DND-41 (cell line): ENCODE data around the gene KLHL17.

Experiments
- ATAC-seq: fragments of 200-7000 bp; cut with Tn5 transposase; 3 replicates; pipeline ENCODE4 v1.9.1; 2021; ENCODE audit warnings: low read depth; ENCODE audit not compliant: insufficient read depth
- DNase-seq: peaks from one replicate; pipeline ENCODE4 v3.0.0-alpha.2; 2020
- H2AFZ ChIP-seq: 2 replicates; pipeline ENCODE4 v1.6.0; 2012; ENCODE audit warnings: low read depth, low read length
- H3K27ac ChIP-seq: 2 replicates; pipeline ENCODE4 v1.5.1; 2012; ENCODE audit warnings: low read length, inconsistent platforms
- H3K27me3 ChIP-seq: fragments of 200-600 bp; sonication (generic); 2 replicates; pipeline ENCODE4 v1.6.0; 2012; ENCODE audit warnings: low read length, mild to moderate bottlenecking, inconsistent platforms; ENCODE audit not compliant: insufficient read depth, poor library complexity
- H3K36me3 ChIP-seq: 2 replicates; pipeline ENCODE4 v1.5.1; 2012; ENCODE audit warnings: low read length, inconsistent platforms; ENCODE audit not compliant: insufficient read depth
- H3K4me1 ChIP-seq: 2 replicates; pipeline ENCODE4 v1.5.1; 2012; ENCODE audit warnings: mild to moderate bottlenecking, low read length; ENCODE audit not compliant: insufficient read depth
- H3K4me2 ChIP-seq: 2 replicates; pipeline ENCODE4 v1.6.0; 2012; ENCODE audit warnings: mild to moderate bottlenecking, moderate library complexity, low read length, inconsistent platforms; ENCODE audit not compliant: insufficient read depth
- H3K4me3 ChIP-seq, 2 experiments: fragments of 200-600 bp in 1 of 2; shearing (Covaris generic) in 1 of 2; 2 replicates each; pipeline ENCODE4 v1.5.1; 2012 to 2016; ENCODE audit warnings: inconsistent platforms in 2 of 2, low read length in 2 of 2, mild to moderate bottlenecking in 2 of 2, low read depth in 1 of 2, moderate library complexity in 1 of 2
- H3K79me2 ChIP-seq: 2 replicates; pipeline ENCODE4 v1.6.0; 2012; ENCODE audit warnings: low read length, inconsistent platforms; ENCODE audit not compliant: insufficient read depth
- H3K9ac ChIP-seq: 2 replicates; pipeline ENCODE4 v1.6.0; 2012; ENCODE audit warnings: low read depth, mild to moderate bottlenecking, inconsistent platforms, low read length, moderate library complexity
- H3K9me3 ChIP-seq: 2 replicates; pipeline ENCODE4 v1.5.1; 2012; ENCODE audit warnings: low read length, moderate library complexity, mild to moderate bottlenecking, inconsistent platforms; ENCODE audit not compliant: insufficient read depth, severe bottlenecking
- H4K20me1 ChIP-seq: 2 replicates; pipeline ENCODE4 v1.6.0; 2012; ENCODE audit warnings: low read length; ENCODE audit not compliant: insufficient read depth
- EZH2 ChIP-seq: IDR thresholded peaks from 3 replicates; pipeline ENCODE4 v1.6.1; 2012; ENCODE audit warnings: borderline replicate concordance, low read depth, mild to moderate bottlenecking, moderate library complexity, low read length, inconsistent platforms; ENCODE audit not compliant: severe bottlenecking
- TF ChIP-seq, protein P1 (sequence below): IDR thresholded peaks from 2 replicates; pipeline ENCODE4 v1.5.1; 2012; ENCODE audit warnings: borderline replicate concordance, low read length, moderate library complexity, mild to moderate bottlenecking; ENCODE audit not compliant: poor library complexity, severe bottlenecking; ENCODE audit errors: extremely low read depth

The KLHL17 gene

DNA sequence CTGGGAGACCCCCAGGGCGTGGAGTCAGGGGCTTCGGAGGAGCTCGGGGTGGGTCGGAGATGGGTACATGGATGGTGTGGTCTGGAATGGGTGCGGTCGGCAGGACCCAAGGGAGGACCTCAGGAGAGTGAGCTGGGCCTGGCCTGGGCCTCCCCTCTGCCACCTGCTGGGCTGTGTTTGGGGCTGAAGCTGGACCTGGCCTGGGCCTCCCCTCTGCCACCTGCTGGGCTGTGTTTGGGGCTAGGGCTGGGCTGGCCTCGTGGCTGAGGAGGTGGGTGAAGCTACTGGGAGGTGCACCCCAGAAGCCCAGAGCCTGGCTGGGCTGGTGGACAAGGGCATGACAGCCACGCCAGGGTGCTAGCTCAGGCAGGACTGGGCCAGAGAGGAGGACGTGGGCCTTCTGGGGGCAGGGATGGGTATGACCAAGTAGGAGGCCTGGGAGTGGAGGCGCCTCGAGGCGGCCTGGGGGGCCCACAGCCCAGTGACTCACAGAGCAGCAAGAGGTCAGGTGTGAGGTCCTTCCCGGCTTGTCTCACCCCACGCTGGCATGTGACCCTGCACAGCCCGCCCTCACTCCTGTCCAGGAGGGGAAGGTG, 22.2 kb upstream of the KLHL17 start:
- no peak for DNase-seq
- Histone ChIP-seq H3K36me3 (no peaks in the 10 kb centered on the region), H3K9ac (no peak overlapping the region), H2AFZ (no peak overlapping the region), H3K27ac (no peak overlapping the region), H3K4me2 (no peak overlapping the region), H3K4me1 (peaks cover 17% of the 10 kb centered on the region), H3K4me3 (no peak overlapping the region), H3K27me3 (peaks cover 41% of the 10 kb centered on the region), H3K79me2 (no peaks in the 10 kb centered on the region), H4K20me1 (peaks cover 38% of the 10 kb centered on the region), H3K9me3 (peaks cover 1% of the 10 kb centered on the region)
- no peak for TF ChIP-seq EZH2
- TF ChIP-seq, protein P1, sequence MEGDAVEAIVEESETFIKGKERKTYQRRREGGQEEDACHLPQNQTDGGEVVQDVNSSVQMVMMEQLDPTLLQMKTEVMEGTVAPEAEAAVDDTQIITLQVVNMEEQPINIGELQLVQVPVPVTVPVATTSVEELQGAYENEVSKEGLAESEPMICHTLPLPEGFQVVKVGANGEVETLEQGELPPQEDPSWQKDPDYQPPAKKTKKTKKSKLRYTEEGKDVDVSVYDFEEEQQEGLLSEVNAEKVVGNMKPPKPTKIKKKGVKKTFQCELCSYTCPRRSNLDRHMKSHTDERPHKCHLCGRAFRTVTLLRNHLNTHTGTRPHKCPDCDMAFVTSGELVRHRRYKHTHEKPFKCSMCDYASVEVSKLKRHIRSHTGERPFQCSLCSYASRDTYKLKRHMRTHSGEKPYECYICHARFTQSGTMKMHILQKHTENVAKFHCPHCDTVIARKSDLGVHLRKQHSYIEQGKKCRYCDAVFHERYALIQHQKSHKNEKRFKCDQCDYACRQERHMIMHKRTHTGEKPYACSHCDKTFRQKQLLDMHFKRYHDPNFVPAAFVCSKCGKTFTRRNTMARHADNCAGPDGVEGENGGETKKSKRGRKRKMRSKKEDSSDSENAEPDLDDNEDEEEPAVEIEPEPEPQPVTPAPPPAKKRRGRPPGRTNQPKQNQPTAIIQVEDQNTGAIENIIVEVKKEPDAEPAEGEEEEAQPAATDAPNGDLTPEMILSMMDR: peak; percentile 24
- ATAC-seq: no peak

DNA sequence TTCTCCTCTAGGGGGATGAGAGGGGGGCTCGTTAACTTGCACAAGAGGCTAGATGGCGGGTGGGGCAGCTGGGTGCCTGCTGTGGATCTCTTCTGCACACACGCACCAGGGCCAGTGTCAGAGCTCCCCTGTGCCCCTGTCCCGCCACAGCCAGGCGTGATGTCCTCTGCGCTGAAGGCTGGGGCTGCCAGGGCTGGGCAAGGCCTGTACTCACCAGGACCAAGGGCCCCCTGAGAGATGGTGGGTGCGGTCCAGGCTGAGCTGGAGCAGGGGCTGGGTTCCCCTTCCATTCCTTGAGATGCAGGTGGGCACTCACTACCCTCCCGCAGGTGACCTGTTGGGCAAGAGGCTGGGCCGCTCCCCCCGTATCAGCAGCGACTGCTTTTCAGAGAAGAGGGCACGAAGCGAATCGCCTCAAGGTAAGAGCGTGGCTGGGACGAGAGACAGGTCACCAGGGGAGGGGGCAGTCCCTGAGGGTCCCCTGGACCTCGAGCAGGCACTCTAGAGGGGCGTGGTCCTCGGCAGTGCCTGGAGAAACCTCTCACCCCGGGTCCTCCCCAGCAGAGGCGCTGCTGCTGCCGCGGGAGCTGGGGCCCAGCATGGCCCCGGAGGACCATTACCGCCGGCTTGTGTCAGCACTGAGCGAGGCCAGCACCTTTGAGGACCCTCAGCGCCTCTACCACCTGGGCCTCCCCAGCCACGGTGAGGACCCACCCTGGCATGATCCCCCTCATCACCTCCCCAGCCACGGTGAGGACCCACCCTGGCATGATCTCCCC, 21.5 kb upstream of the KLHL17 start:
- no peak overlapping the region for H3K9ac ChIP-seq
- no peak overlapping the region for H3K4me2 ChIP-seq
- peaks cover 41% of the 10 kb centered on the region for H3K27me3 ChIP-seq
- DNase-seq: no peak
- no peak overlapping the region for H2AFZ ChIP-seq
- no peaks in the 10 kb centered on the region for H3K36me3 ChIP-seq
- peaks cover 1% of the 10 kb centered on the region for H3K9me3 ChIP-seq
- no peaks in the 10 kb centered on the region for H3K79me2 ChIP-seq
- H4K20me1 ChIP-seq: peaks cover 43% of the 10 kb centered on the region
- no peak overlapping the region for H3K27ac ChIP-seq
- no peak overlapping the region for H3K4me3 ChIP-seq
- no peak for ATAC-seq
- no peak for TF ChIP-seq EZH2
- TF ChIP-seq, protein P1: no peak
- peaks cover 17% of the 10 kb centered on the region for H3K4me1 ChIP-seq

DNA sequence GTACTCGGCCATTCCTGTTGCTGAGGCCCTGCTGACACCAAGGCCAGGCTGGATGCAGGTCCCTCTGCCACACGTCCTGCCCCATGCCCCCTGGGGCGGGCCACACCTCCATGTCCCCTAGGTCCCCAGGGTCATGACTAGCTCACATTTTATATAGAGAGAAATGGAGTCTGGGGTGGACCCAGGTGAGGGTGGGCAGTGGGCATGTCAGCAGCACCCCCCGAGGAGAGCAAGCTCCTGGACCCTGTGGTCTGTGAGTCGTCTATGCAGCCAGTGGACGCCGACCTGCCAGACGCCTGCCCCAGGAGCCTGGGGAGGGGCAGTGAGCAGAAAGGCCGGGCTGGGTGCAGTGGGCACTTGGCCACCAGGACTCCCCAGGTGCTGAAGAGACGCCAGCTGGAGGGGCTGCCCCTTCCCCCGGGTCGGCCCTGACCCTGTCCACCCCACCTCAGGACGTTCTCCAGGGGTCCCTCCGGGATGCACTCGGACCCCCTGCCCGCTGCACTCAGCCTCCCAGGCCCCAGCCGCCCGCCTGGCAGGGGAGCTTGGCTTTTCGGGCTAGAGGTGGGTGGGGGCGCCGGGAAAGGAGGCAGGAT, 20.8 kb upstream of the KLHL17 start:
- peaks cover 17% of the 10 kb centered on the region for H3K4me1 ChIP-seq
- peaks cover 44% of the 10 kb centered on the region for H4K20me1 ChIP-seq
- no peak overlapping the region for H3K27ac ChIP-seq
- no peak overlapping the region for H3K4me3 ChIP-seq
- peak overlapping the region; percentile 57 for H3K4me2 ChIP-seq
- TF ChIP-seq, protein P1: no peak
- peak; percentile 61 for TF ChIP-seq EZH2
- H3K27me3 ChIP-seq: peaks cover 41% of the 10 kb centered on the region
- no peaks in the 10 kb centered on the region for H3K79me2 ChIP-seq
- peaks cover 1% of the 10 kb centered on the region for H3K9me3 ChIP-seq
- H3K36me3 ChIP-seq: 0 out of 2 replicates have a peak, but pooled peaks cover under 1% of the 10 kb centered on the region
- H2AFZ ChIP-seq: no peak overlapping the region
- H3K9ac ChIP-seq: no peak overlapping the region; the same call in 1 of the 2 replicates
- DNase-seq (no peak), ATAC-seq (no peak)
